SK-N-SH (cell line): ENCODE results near the gene TIMM8B.

ENCODE experiments used
- CHD2 ChIP-seq: fragments of 150-350 bp; IDR thresholded peaks from 2 replicates; pipeline ENCODE4 v1.6.1; 2018; ENCODE audit warnings: low read length; ENCODE audit not compliant: partially characterized antibody
- CTCF ChIP-seq: fragments of 200-600 bp; sonication (generic); IDR thresholded peaks from 2 replicates; pipeline ENCODE4 v1.6.1; 2017; ENCODE audit warnings: antibody characterized with exemption, mild to moderate bottlenecking, moderate library complexity
- GABPA ChIP-seq: IDR thresholded peaks from 2 replicates; pipeline ENCODE4 v1.4.0; 2012; ENCODE audit warnings: low read depth, mild to moderate bottlenecking
- REST ChIP-seq: IDR thresholded peaks from 2 replicates; pipeline ENCODE4 v1.6.1; 2012; ENCODE audit warnings: mild to moderate bottlenecking, low read depth, low read length, moderate library complexity
- TAF1 ChIP-seq: IDR thresholded peaks from 2 replicates; pipeline ENCODE4 v1.6.1; 2012; ENCODE audit warnings: low read depth, mild to moderate bottlenecking, low read length, moderate library complexity, borderline replicate concordance
- TCF12 ChIP-seq: IDR thresholded peaks from 2 replicates; pipeline ENCODE4 v1.4.0; 2012

GRCh38 chr11:112051768-112052167, 34.8 kb downstream of the TIMM8B start:
- TF ChIP-seq CHD2: no peak
- no peak for TF ChIP-seq TAF1
- no peak for TF ChIP-seq REST
- TF ChIP-seq CTCF: no peak
- no peak for TF ChIP-seq GABPA
- no peak for TF ChIP-seq TCF12
